ENCODE results near the gene SLC34A1.

The SLC34A1 gene

DNA sequence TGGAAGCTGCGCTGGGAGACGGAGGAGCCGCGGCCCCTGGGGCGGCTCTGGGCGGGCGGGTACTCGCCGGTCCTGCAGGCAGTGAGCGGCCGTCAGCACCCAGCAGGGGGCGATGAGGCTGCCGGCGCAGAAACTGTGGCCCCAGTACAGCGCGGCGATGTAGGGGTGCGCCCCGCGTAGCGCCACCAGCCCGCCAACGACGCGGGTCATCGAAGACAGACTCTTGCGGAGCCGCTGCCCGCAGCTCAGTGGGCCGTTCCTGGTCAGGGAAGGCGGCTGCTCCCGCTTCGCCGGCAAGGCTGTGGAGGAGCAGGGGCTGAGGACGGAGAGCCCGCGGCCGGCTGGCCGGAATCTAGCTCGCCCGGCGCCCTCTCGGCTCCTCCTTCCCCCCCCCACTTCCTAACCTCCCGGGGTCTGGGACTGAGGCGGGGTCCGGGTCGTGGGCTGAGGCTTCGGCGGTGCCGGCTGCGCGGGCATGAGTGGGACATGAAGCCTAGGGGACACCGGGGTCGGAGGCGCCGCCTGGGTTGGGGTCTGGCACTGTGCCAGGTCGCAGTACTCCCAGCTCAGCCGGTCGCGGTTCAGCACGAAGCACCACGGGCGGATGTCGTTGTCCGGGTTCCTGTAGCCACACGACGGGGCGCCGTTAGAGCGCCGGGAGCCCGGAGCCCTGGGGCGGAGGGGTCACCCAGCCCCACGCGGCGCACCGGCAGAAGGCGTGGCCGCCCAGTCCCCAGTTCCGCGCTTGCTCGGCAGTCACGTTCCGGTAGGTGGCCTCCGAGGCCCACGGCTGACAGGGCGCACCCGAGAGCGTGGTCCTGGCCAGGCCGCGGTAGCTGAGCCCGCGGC lies 19.8 kb downstream of the SLC34A1 start (continued):
- no peak for TF ChIP-seq OVOL3 (tag by site-specific recombination; IDR thresholded peaks at IDR 0.05)
- peak; percentile 63; the same call in 1 of the 2 replicates for TF ChIP-seq ZFP37 (tag by site-specific recombination; IDR thresholded peaks at IDR 0.05)
- TF ChIP-seq ZNF132 (tag by site-specific recombination; IDR thresholded peaks at IDR 0.05; ENCODE audit: borderline replicate concordance): no peak
- TF ChIP-seq, protein P1, sequence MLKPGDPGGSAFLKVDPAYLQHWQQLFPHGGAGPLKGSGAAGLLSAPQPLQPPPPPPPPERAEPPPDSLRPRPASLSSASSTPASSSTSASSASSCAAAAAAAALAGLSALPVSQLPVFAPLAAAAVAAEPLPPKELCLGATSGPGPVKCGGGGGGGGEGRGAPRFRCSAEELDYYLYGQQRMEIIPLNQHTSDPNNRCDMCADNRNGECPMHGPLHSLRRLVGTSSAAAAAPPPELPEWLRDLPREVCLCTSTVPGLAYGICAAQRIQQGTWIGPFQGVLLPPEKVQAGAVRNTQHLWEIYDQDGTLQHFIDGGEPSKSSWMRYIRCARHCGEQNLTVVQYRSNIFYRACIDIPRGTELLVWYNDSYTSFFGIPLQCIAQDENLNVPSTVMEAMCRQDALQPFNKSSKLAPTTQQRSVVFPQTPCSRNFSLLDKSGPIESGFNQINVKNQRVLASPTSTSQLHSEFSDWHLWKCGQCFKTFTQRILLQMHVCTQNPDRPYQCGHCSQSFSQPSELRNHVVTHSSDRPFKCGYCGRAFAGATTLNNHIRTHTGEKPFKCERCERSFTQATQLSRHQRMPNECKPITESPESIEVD (tag by site-specific recombination; IDR thresholded peaks at IDR 0.05): 0 out of 2 replicates have a peak, but pooled peaks have one; percentile 26
- TF ChIP-seq KLF7 (tag by site-specific recombination; IDR thresholded peaks at IDR 0.05; ENCODE audit: borderline replicate concordance): peak; percentile 27; the same call in 1 of the 2 replicates
- TF ChIP-seq ZNF555 (tag by site-specific recombination; conservative IDR thresholded peaks at IDR 0.05): no peak
- TF ChIP-seq, protein P2, sequence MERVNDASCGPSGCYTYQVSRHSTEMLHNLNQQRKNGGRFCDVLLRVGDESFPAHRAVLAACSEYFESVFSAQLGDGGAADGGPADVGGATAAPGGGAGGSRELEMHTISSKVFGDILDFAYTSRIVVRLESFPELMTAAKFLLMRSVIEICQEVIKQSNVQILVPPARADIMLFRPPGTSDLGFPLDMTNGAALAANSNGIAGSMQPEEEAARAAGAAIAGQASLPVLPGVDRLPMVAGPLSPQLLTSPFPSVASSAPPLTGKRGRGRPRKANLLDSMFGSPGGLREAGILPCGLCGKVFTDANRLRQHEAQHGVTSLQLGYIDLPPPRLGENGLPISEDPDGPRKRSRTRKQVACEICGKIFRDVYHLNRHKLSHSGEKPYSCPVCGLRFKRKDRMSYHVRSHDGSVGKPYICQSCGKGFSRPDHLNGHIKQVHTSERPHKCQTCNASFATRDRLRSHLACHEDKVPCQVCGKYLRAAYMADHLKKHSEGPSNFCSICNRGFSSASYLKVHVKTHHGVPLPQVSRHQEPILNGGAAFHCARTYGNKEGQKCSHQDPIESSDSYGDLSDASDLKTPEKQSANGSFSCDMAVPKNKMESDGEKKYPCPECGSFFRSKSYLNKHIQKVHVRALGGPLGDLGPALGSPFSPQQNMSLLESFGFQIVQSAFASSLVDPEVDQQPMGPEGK (tag by site-specific recombination; IDR thresholded peaks at IDR 0.05): peak; percentile 46; the same call in 1 of the 2 replicates
- TF ChIP-seq YY2 (tag by site-specific recombination; IDR thresholded peaks at IDR 0.05): no peak; the same call in 1 of the 2 replicates
- 0 out of 2 replicates have a peak, but pooled peaks have one; percentile 61 for TF ChIP-seq SP3 (tag by site-specific recombination; IDR thresholded peaks at IDR 0.05)
- peak; percentile 97 for TF ChIP-seq ZNF184 (tag by site-specific recombination; IDR thresholded peaks at IDR 0.05)
- peak; percentile 43; the same call in 1 of the 2 replicates for TF ChIP-seq ZNF610 (tag by site-specific recombination; IDR thresholded peaks at IDR 0.05; ENCODE audit: borderline replicate concordance)
- no peak; the same call in 1 of the 2 replicates for TF ChIP-seq WT1 (tag by site-specific recombination; IDR thresholded peaks at IDR 0.05)
- TF ChIP-seq, protein P3, sequence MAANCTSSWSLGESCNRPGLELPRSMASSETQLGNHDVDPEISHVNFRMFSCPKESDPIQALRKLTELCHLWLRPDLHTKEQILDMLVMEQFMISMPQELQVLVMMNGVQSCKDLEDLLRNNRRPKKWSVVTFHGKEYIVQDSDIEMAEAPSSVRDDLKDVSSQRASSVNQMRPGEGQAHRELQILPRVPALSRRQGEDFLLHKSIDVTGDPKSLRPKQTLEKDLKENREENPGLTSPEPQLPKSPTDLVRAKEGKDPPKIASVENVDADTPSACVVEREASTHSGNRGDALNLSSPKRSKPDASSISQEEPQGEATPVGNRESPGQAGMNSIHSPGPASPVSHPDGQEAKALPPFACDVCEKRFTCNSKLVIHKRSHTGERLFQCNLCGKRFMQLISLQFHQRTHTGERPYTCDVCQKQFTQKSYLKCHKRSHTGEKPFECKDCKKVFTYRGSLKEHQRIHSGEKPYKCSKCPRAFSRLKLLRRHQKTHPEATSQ (tag by site-specific recombination; IDR thresholded peaks at IDR 0.05): no peak
- TF ChIP-seq, protein P4, sequence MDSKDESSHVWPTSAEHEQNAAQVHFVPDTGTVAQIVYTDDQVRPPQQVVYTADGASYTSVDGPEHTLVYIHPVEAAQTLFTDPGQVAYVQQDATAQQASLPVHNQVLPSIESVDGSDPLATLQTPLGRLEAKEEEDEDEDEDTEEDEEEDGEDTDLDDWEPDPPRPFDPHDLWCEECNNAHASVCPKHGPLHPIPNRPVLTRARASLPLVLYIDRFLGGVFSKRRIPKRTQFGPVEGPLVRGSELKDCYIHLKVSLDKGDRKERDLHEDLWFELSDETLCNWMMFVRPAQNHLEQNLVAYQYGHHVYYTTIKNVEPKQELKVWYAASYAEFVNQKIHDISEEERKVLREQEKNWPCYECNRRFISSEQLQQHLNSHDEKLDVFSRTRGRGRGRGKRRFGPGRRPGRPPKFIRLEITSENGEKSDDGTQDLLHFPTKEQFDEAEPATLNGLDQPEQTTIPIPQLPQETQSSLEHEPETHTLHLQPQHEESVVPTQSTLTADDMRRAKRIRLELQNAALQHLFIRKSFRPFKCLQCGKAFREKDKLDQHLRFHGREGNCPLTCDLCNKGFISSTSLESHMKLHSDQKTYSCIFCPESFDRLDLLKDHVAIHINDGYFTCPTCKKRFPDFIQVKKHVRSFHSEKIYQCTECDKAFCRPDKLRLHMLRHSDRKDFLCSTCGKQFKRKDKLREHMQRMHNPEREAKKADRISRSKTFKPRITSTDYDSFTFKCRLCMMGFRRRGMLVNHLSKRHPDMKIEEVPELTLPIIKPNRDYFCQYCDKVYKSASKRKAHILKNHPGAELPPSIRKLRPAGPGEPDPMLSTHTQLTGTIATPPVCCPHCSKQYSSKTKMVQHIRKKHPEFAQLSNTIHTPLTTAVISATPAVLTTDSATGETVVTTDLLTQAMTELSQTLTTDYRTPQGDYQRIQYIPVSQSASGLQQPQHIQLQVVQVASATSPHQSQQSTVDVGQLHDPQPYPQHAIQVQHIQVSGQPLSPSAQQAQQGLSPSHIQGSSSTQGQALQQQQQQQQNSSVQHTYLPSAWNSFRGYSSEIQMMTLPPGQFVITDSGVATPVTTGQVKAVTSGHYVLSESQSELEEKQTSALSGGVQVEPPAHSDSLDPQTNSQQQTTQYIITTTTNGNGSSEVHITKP (tag by site-specific recombination; IDR thresholded peaks at IDR 0.05): peak; percentile 69; the same call in 1 of the 2 replicates
- TF ChIP-seq ZNF544 (tag by site-specific recombination; IDR thresholded peaks at IDR 0.05): peak; percentile 96
- TF ChIP-seq, protein P5, sequence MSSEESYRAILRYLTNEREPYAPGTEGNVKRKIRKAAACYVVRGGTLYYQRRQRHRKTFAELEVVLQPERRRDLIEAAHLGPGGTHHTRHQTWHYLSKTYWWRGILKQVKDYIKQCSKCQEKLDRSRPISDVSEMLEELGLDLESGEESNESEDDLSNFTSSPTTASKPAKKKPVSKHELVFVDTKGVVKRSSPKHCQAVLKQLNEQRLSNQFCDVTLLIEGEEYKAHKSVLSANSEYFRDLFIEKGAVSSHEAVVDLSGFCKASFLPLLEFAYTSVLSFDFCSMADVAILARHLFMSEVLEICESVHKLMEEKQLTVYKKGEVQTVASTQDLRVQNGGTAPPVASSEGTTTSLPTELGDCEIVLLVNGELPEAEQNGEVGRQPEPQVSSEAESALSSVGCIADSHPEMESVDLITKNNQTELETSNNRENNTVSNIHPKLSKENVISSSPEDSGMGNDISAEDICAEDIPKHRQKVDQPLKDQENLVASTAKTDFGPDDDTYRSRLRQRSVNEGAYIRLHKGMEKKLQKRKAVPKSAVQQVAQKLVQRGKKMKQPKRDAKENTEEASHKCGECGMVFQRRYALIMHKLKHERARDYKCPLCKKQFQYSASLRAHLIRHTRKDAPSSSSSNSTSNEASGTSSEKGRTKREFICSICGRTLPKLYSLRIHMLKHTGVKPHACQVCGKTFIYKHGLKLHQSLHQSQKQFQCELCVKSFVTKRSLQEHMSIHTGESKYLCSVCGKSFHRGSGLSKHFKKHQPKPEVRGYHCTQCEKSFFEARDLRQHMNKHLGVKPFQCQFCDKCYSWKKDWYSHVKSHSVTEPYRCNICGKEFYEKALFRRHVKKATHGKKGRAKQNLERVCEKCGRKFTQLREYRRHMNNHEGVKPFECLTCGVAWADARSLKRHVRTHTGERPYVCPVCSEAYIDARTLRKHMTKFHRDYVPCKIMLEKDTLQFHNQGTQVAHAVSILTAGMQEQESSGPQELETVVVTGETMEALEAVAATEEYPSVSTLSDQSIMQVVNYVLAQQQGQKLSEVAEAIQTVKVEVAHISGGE (tag by site-specific recombination; conservative IDR thresholded peaks at IDR 0.05; ENCODE audit: low read depth): peak; percentile 52; the same call in 1 of the 2 replicates
- TF ChIP-seq ZNF114 (tag by site-specific recombination; IDR thresholded peaks at IDR 0.05): no peak
- no peak for TF ChIP-seq ZNF16 (tag by site-specific recombination; IDR thresholded peaks at IDR 0.05; ENCODE audit: low read depth)
- no peak for TF ChIP-seq ZNF510 (tag by site-specific recombination; IDR thresholded peaks at IDR 0.05; ENCODE audit: insufficient replicate concordance)
- no peak for TF ChIP-seq ZNF791 (tag by site-specific recombination; IDR thresholded peaks at IDR 0.05)
- TF ChIP-seq ZNF221 (tag by site-specific recombination; IDR thresholded peaks at IDR 0.05; ENCODE audit: borderline replicate concordance): peak; percentile 97; the same call in 1 of the 2 replicates
- peak; percentile 14; the same call in 1 of the 2 replicates for TF ChIP-seq ZNF843 (tag by site-specific recombination; IDR thresholded peaks at IDR 0.05)

Data from HEK293 (cell line).